ENCODE measurements around the gene SLC7A8.

SLC7A8 gene

GRCh38 chr14:23118506-23119362, 64.7 kb downstream of the SLC7A8 start, which contains the start of gene CEBPE:
Gene CEBPE (minus strand): TSS chr14:23119255. CDS start chr14:23119091, 164 bp downstream.
- H3K9me3 ChIP-seq (ENCODE audit: insufficient read depth, low read length), result no peaks in the 10 kb centered on the region
- no peaks in the 10 kb centered on the region for H3K27me3 ChIP-seq (ENCODE audit: insufficient read depth, insufficient read length)
- H3K4me1 ChIP-seq (ENCODE audit: insufficient read depth, insufficient read length), result peaks cover 20% of the 10 kb centered on the region
- DNase-seq (ENCODE audit: low read depth, low spot score), result no peak
- no peaks in the 10 kb centered on the region for H3K36me3 ChIP-seq (ENCODE audit: insufficient read depth, insufficient read length, low read length)
- H3K4me3 ChIP-seq (ENCODE audit: insufficient read length, low read depth), result no peak within 1 kb of the TSS
- TF ChIP-seq ZNF274 (IDR thresholded peaks at IDR 0.05; ENCODE audit: low read depth, low read length) (no peak), YY1 (IDR thresholded peaks at IDR 0.05; ENCODE audit: insufficient read depth, insufficient read length) (no peak), SUZ12 (IDR thresholded peaks at IDR 0.05; ENCODE audit: extremely low read depth, insufficient read depth, insufficient read length) (no peak)
- H3K9ac ChIP-seq (ENCODE audit: insufficient read length, low read depth), result no peak within 1 kb of the TSS

GRCh38 chr14:23117371-23118020, 66.0 kb downstream of the SLC7A8 start:
- Histone ChIP-seq H3K27me3 (ENCODE audit: insufficient read depth, insufficient read length) (no peaks in the 10 kb centered on the region), H3K36me3 (ENCODE audit: insufficient read depth, insufficient read length, low read length) (no peaks in the 10 kb centered on the region), H3K9ac (ENCODE audit: insufficient read length, low read depth) (no peak overlapping the region), H3K4me3 (ENCODE audit: insufficient read length, low read depth) (no peak overlapping the region), H3K9me3 (ENCODE audit: insufficient read depth, low read length) (no peaks in the 10 kb centered on the region), H3K4me1 (ENCODE audit: insufficient read depth, insufficient read length) (peaks cover 23% of the 10 kb centered on the region)
- no peak for DNase-seq (ENCODE audit: low read depth, low spot score)
- TF ChIP-seq ZNF274 (IDR thresholded peaks at IDR 0.05; ENCODE audit: low read depth, low read length) (no peak), SUZ12 (IDR thresholded peaks at IDR 0.05; ENCODE audit: extremely low read depth, insufficient read depth, insufficient read length) (no peak), YY1 (IDR thresholded peaks at IDR 0.05; ENCODE audit: insufficient read depth, insufficient read length) (no peak)

GRCh38 chr14:23115918-23116317, 67.5 kb downstream of the SLC7A8 start:
- H3K9ac ChIP-seq (ENCODE audit: insufficient read length, low read depth), result no peak overlapping the region
- no peaks in the 10 kb centered on the region for H3K9me3 ChIP-seq (ENCODE audit: insufficient read depth, low read length)
- no peak overlapping the region for H3K4me3 ChIP-seq (ENCODE audit: insufficient read length, low read depth)
- peaks cover 3% of the 10 kb centered on the region for H3K27me3 ChIP-seq (ENCODE audit: insufficient read depth, insufficient read length)
- TF ChIP-seq SUZ12 (IDR thresholded peaks at IDR 0.05; ENCODE audit: extremely low read depth, insufficient read depth, insufficient read length) (no peak), ZNF274 (IDR thresholded peaks at IDR 0.05; ENCODE audit: low read depth, low read length) (no peak), YY1 (IDR thresholded peaks at IDR 0.05; ENCODE audit: insufficient read depth, insufficient read length) (no peak)
- H3K36me3 ChIP-seq (ENCODE audit: insufficient read depth, insufficient read length, low read length), result no peaks in the 10 kb centered on the region
- H3K4me1 ChIP-seq (ENCODE audit: insufficient read depth, insufficient read length), result peaks cover 17% of the 10 kb centered on the region
- no peak for DNase-seq (ENCODE audit: low read depth, low spot score)

- peaks cover 17% of the 10 kb centered on the region for H3K4me1 ChIP-seq (ENCODE audit: insufficient read depth, insufficient read length)
- no peaks in the 10 kb centered on the region for H3K9me3 ChIP-seq (ENCODE audit: insufficient read depth, low read length)
- TF ChIP-seq YY1 (IDR thresholded peaks at IDR 0.05; ENCODE audit: insufficient read depth, insufficient read length) (no peak), SUZ12 (IDR thresholded peaks at IDR 0.05; ENCODE audit: extremely low read depth, insufficient read depth, insufficient read length) (no peak), ZNF274 (IDR thresholded peaks at IDR 0.05; ENCODE audit: low read depth, low read length) (no peak)
- no peak for DNase-seq (ENCODE audit: low read depth, low spot score)
- peaks cover 6% of the 10 kb centered on the region for H3K27me3 ChIP-seq (ENCODE audit: insufficient read depth, insufficient read length)
- H3K4me3 ChIP-seq (ENCODE audit: insufficient read length, low read depth), result no peak overlapping the region
- no peaks in the 10 kb centered on the region for H3K36me3 ChIP-seq (ENCODE audit: insufficient read depth, insufficient read length, low read length)
- H3K9ac ChIP-seq (ENCODE audit: insufficient read length, low read depth), result no peak overlapping the region
These were observed 68.3 kb downstream of the SLC7A8 start for GRCh38 chr14:23115039-23115731.

- H3K36me3 ChIP-seq (ENCODE audit: insufficient read depth, insufficient read length, low read length), result no peaks in the 10 kb centered on the region
- DNase-seq (ENCODE audit: low read depth, low spot score), result no peak
- no peak overlapping the region for H3K9ac ChIP-seq (ENCODE audit: insufficient read length, low read depth)
- TF ChIP-seq YY1 (IDR thresholded peaks at IDR 0.05; ENCODE audit: insufficient read depth, insufficient read length) (no peak), SUZ12 (IDR thresholded peaks at IDR 0.05; ENCODE audit: extremely low read depth, insufficient read depth, insufficient read length) (no peak), ZNF274 (IDR thresholded peaks at IDR 0.05; ENCODE audit: low read depth, low read length) (no peak)
- peaks cover 6% of the 10 kb centered on the region for H3K27me3 ChIP-seq (ENCODE audit: insufficient read depth, insufficient read length)
- peaks cover 13% of the 10 kb centered on the region for H3K4me1 ChIP-seq (ENCODE audit: insufficient read depth, insufficient read length)
- H3K9me3 ChIP-seq (ENCODE audit: insufficient read depth, low read length), result no peaks in the 10 kb centered on the region
- H3K4me3 ChIP-seq (ENCODE audit: insufficient read length, low read depth), result no peak overlapping the region
These were observed 68.8 kb downstream of the SLC7A8 start for GRCh38 chr14:23114669-23115038.

GRCh38 chr14:23114120-23114458, 69.4 kb downstream of the SLC7A8 start:
- H3K36me3 ChIP-seq (ENCODE audit: insufficient read depth, insufficient read length, low read length), result no peaks in the 10 kb centered on the region
- no peak overlapping the region for H3K4me3 ChIP-seq (ENCODE audit: insufficient read length, low read depth)
- TF ChIP-seq YY1 (IDR thresholded peaks at IDR 0.05; ENCODE audit: insufficient read depth, insufficient read length) (no peak), ZNF274 (IDR thresholded peaks at IDR 0.05; ENCODE audit: low read depth, low read length) (no peak), SUZ12 (IDR thresholded peaks at IDR 0.05; ENCODE audit: extremely low read depth, insufficient read depth, insufficient read length) (no peak)
- H3K27me3 ChIP-seq (ENCODE audit: insufficient read depth, insufficient read length), result peaks cover 6% of the 10 kb centered on the region
- no peak for DNase-seq (ENCODE audit: low read depth, low spot score)
- peaks cover 9% of the 10 kb centered on the region for H3K4me1 ChIP-seq (ENCODE audit: insufficient read depth, insufficient read length)
- H3K9me3 ChIP-seq (ENCODE audit: insufficient read depth, low read length), result 0 out of 2 replicates have a peak, but pooled peaks cover under 1% of the 10 kb centered on the region
- H3K9ac ChIP-seq (ENCODE audit: insufficient read length, low read depth), result no peak overlapping the region

Data from NT2/D1 (cell line).